ENCODE data around the gene IL25.

GRCh38 chr14:23425169-23425568, 52.6 kb downstream of the IL25 start:
- TF ChIP-seq TCF4 (CRISPR knock-in tag; IDR thresholded peaks at IDR 0.05; ENCODE audit: borderline replicate concordance) = no peak
- no peak for TF ChIP-seq ZNF8 (CRISPR knock-in tag; IDR thresholded peaks at IDR 0.05)
- TF ChIP-seq POU6F1 (CRISPR knock-in tag; IDR thresholded peaks at IDR 0.05; ENCODE audit: borderline replicate concordance, low read depth) = no peak
- TF ChIP-seq GLIS3 (CRISPR knock-in tag; IDR thresholded peaks at IDR 0.05) = no peak
- TF ChIP-seq ARNTL (CRISPR knock-in tag; IDR thresholded peaks at IDR 0.05; ENCODE audit: borderline replicate concordance, low read depth) = no peak
- TF ChIP-seq ESRRG (CRISPR knock-in tag; IDR thresholded peaks at IDR 0.05) = no peak
- no peak for TF ChIP-seq PATZ1 (CRISPR knock-in tag; IDR thresholded peaks at IDR 0.05; ENCODE audit: borderline replicate concordance)
- TF ChIP-seq SNAI2 (CRISPR knock-in tag; IDR thresholded peaks at IDR 0.05) = no peak
- TF ChIP-seq ZFP3 (CRISPR knock-in tag; IDR thresholded peaks at IDR 0.05) = no peak
